HG03039 (cell line): ENCODE results near the gene ZNF839.
A peak's percentile ranks its signal among the peaks of the same experiment; 100 is the strongest.
"Not testable (repeated sequence)": the region's sequence is repeated elsewhere in the genome, so short reads cannot be mapped to it uniquely, and the experiment has no call there.

Experiments used
- ATAC-seq: cut with Tn5 transposase; IDR thresholded peaks from one replicate; pipeline ENCODE4 v1.9.1; 2021; ENCODE audit warnings: mild to moderate bottlenecking, moderate library complexity; ENCODE audit not compliant: unreplicated experiment

ZNF839 gene

DNA sequence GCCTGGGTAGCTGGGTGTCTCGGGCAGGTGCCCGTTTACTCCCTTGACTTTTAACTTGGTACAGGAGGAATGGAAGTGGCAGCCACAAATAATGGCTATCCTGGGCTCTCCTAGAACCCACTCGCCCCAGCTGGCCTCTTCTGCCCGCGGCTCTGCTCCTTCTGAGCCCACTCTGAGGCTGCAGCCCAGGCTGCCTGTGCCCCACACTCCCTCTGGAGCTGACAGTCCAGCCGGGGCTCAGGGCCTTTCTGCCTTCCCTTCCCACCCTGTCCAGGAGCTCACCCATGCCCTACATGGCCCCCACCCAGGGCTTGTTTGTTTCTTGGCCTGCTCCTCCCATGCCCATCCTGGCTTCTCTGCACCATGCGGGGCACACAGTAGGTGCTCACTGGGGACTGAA is 15.6 kb downstream of the ZNF839 start:
- no peak for ATAC-seq

DNA sequence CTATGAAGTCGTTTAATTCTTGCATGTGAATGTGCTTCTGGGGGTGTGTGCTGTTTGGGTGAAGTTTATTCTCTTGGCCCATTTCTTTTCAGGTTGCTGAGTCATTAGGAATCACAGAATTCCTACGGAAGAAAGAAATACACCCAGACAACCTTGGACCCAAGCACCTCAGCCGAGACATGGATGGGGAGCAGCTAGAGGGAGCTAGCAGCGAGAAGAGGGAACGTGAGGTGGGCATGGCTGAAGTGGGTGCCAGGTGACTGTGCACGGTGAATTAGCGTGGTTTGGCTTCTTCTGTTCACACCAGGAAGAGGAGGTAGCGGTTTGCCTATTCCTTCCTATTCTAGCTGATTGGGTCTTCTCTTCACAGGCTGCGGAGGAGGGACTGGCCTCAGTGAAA is 19.2 kb downstream of the ZNF839 start:
- no peak for ATAC-seq

DNA sequence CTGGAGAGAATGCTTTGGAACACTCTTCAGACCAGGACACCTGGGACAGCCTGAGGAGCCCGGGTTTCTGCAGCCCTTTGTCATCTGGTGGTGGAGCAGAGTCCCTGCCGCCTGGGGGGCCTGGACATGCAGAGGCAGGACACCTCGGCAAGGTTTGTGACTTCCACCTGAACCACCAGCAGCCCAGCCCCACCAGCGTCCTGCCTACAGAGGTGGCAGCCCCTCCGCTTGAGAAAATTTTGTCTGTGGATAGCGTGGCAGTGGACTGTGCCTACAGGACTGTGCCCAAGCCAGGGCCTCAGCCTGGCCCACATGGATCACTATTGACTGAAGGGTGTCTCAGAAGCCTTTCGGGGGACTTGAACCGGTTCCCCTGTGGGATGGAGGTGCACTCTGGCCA is 22.0 kb downstream of the ZNF839 start:
- ATAC-seq = no peak

DNA sequence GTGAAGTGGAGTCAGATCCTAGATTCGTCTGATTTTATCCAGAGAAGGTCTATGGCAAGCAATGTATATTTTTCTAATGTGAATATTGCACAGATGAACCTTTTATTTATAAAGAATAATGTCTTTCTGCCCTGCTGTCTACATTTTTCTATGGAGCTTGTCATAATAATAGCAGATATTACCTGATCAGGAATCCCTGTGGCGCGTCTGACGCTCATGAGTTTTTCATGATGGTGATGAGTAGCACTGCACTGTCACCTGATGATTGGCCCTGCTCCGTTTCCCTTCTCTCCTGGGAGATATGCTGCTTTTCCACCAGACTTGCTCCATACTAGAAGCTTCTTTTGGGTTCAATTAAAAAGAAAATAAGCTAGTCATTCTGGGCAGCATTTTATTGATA is 22.7 kb downstream of the ZNF839 start:
- ATAC-seq = no peak

DNA sequence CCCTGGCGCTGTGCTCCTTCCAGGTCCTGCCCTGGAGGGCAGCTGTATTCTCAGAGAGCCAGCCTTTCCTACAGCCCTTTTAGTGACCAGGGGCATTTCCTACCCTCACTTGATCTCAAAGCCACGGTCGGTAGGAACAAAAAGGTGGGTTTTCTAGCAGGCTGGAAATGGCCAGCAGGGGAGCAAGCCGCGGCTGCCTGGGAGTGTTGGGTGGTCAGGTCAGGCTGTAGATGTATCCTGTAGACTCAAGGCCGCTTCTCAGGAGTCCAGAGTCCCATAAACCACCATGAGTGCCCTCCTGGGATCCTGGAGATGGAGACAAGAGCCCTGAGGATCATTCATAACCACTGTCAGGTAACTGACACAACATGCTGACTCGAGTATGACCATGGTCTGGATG is 24.5 kb downstream of the ZNF839 start:
- no peak for ATAC-seq

DNA sequence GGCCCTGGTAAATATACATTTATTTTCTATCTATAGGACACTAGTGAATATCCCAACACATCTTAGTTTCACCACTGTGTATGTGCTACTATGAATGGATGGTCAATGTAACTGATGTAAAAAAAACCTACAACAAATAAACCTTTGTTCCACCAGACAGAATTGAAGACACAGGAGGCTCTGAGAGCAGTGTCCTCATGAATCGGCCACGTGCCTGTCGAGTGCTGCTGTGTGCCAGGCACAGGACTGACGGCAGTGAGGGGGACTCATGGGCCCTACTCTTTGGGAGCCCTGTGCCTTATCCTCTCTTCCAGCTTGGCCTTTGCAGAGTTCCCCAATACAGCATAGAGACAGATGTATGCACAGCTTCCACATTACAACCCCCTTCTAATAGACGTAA is 24.9 kb downstream of the ZNF839 start:
- ATAC-seq = no peak

DNA sequence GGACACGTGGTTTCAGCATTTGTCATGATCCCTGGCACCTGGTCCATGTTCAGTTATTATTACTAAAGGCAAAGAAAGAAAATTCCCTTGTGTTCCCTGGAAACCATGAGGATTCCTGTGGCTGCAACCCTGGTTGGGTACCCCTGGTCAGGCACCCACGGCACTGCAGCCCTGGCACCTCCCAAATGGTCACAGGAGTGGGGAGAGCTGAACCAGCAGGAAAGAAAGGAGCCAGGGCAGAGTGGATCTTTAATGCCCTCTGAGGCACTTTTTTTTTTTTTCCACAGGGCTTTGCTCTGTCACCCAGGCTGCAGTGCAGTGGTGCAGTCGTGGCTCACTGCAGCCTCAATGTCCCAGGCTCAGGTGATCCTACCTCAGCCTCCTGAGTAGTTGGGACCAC is 25.7 kb downstream of the ZNF839 start:
- no peak for ATAC-seq

DNA sequence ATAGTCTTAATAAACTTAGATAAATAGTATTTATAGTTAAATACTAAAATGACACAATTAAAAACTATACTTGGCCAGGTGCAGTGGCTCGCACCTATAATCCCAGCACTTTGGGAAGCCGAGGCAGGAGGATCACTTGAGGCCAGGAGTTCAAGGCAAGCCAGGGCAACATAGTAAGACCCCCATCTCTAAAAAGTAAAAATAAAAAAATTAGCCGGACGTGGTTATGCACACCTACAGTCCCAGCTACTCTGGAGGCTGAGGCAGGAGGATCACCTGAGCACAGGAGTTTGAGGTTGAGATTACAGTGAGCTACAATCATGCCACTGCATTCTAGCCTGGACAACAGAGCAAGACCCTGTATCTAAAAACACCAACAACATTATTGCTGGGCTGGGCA is 27.1 kb downstream of the ZNF839 start:
- ATAC-seq = no peak

DNA sequence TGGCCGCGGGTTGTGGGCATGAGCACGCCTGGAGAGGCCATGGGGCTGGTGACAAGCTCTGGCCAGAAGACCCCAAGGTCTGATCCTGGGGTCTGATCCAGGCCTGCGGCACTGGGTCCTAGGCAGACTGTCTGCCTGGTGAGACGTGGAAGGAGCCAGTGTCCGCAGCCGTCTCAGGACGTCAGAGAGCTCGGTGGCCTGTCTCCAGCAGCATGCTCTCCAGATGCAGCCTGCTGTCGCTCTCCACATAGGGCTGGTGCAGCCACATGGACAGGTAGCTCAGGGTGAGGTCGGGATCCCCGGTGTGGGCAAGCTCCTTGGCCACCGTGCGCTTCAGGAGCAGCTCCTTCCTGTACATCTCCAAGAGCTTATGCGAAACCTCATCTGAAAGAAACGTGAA is 28.8 kb downstream of the ZNF839 start:
- ATAC-seq = no peak

DNA sequence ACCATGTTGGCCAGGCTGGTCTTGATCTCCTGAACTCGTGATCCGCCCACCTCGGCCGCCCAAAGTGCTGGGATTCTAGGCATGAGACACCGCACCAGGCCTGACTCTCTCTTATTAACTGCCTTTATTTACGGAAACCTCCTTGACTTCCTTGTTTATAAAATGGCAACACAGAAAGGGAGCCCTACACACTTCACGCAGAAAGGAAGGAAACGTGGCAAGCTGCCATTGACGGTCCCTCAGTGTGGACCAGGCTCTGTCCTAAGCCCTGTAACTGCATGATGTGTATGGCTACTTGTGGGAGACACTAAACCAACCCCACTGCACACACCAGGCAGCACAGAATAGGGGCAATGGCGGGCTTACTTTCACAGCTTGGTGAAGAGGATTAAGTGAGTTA is 31.5 kb downstream of the ZNF839 start:
- ATAC-seq = no peak

DNA sequence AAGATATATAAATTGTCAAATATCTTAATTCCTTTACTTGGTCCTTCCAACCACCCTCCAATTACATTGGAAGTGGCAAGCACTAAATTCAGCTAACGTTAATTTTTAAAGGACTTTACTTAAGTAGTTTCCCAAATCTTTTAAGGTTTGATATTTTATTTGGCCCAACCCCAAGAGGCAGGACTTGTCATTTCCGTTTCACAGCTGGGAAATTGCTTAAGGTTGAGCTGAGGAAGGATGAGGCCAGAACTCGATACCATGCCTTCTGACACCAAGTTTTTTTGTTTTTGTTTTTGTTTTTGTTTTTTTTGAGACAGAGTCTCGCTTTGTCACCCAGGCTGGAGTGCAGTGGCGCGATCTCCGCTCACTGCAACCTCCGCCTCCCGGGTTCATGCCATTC is 32.0 kb downstream of the ZNF839 start:
- not testable (repeated sequence) for ATAC-seq

DNA sequence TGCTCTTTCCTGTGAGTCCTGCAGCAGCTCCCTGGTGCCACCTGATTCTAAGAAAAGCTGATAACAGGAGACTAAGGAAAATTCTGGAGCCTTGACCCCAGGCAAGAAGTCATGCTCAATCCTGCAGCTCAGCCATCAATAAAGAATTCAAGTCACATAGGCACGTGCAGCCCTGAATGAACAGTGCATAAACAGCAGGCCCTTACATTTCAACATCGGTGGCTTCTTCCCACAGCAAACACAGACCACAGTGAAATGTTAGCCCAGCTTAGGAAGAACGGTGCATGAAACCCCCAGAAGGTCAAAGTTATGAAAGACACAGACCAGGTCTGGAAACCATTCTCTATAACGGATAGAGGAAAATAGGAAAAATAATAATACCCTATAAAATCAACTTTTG is 32.7 kb downstream of the ZNF839 start:
- no peak for ATAC-seq

DNA sequence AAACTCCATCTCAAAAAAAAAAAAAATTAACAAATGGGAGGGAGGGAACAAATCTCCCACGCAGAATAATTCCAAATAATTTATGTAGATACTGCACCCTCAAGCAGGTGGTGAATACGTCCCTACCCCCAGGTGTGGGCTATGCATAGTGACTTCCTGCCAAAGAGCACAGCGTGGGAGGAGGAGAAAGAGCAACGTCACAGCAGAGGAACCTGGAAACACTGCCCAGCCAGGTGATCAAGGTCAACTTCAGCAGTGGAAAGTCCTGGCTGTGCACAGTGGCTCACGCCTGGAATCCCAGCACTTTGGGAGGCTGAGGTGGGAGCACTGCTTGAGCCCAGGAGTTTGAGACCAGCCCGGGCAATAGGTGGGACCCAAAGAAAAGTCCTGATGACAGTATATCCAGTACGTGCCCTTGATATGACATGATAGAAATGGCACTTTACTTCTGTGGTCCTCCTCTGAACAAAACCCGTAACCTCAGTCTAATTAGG is 33.6 kb downstream of the ZNF839 start:
- no peak for ATAC-seq

DNA sequence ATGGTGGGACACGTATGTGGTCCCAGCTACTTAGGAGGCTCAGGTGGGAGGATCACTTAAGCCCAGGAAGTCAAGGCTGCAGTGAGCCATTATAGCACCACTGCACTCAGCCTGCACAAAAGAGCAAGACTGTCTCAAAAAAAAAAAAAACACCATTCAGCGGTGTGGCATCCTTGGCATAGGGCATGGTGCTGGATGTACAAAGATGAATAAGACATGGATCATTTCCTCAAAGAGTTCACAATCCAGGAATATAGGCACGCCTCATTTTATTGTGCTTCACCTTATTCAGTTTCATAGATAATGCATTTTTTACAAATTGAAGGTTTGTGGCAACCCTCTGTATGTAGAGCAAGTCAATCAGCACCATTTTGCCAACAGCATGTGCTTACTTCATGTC is 36.7 kb downstream of the ZNF839 start:
- ATAC-seq = no peak

DNA sequence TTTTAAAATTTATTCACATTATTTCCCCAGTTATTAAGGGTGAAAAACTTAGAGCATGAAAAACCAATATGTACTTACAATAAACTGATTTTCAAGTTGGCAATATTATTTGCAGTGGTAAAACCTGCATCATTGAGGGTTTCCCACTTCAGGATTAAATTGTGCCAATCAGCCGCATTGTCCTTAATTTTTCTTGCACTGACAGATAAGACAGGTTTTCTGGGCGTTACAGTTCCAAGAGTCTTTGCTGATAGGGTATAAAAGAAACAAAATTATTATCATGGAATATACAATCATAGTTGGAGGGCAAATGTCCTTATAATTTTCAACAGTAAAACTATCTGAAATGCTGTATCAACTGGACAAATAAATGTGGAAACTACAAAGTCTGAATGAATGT is 39.8 kb downstream of the ZNF839 start:
- ATAC-seq = no peak

DNA sequence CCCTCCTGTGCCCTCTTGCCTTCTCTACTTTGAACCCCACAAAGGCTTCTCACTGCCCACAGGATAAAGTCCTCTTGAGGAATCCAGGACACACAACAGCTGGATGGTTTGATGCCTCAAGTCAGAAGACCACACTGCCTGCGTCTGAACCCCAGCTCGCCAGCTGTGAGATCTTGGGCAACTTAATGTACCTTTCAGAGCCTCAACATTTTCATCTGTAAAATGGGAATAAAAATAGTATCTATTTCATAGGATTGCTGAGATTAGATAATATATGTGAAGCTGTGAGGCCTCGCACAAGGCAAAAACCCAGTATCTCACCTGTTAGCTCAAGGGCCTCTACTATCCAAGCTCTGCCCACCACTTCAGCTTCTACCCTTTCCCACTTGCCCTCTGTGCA is 40.8 kb downstream of the ZNF839 start:
- no peak for ATAC-seq

DNA sequence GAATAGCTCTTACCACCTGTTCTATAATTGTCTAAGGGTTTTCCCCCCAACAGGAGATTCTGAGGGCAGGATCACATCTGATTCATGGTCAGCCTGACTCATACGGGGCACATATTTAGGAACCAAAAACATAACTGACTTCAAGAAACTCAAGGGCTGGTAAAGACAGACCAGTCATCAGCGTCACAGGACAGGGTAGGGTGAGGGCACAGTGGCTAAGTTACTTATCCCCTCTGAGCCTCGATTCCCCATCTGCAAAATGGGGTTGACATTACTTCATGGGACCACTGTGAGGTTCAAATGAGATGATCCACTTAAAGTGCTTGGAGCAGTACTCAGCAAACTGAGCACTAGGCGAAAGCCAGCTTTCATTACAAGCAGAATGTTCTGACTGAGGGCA is 42.5 kb downstream of the ZNF839 start:
- ATAC-seq = peak; percentile 39

DNA sequence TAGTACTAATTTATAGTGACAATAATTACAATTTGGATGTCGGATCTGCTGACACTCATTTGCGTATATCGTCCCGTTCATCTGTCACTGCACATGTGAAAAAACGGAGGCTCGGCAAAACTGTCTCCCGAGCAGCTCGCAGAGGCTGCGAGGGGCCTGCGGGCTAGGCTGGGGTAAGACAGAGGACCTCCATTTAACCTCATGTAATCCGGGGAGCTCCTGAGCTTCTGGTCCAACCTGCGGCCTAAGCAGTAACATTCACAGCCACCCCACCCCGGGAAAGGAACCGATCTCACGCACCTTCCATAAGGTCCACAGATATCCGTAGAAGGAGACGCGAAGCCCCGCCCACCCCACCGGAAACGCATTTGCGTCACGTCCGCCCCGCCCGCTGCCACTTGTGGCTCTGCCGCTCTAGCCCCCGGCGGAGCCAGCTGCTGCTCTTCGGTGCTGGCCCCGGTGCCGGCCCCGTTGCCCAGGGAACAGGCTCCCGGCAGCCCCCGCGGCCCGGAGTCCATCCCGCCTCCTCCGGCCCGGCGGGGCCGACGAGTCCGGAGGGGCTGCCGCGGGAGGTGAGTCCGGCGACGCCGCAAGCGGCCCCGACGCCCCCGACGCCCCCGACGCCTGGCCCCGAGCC is 43.1 kb downstream of the ZNF839 start, which contains the start of the genes CINP and TECPR2:
Gene CINP, minus strand, starts transcription at position 346 of the 637 bp plus-strand sequence. Its CDS starts 39 bp downstream, at position 307.
Gene TECPR2, plus strand, starts transcription at position 397 of the 637 bp plus-strand sequence. CDS start 13,781 bp downstream, outside the sequence.
- peak; percentile 85 for ATAC-seq

DNA sequence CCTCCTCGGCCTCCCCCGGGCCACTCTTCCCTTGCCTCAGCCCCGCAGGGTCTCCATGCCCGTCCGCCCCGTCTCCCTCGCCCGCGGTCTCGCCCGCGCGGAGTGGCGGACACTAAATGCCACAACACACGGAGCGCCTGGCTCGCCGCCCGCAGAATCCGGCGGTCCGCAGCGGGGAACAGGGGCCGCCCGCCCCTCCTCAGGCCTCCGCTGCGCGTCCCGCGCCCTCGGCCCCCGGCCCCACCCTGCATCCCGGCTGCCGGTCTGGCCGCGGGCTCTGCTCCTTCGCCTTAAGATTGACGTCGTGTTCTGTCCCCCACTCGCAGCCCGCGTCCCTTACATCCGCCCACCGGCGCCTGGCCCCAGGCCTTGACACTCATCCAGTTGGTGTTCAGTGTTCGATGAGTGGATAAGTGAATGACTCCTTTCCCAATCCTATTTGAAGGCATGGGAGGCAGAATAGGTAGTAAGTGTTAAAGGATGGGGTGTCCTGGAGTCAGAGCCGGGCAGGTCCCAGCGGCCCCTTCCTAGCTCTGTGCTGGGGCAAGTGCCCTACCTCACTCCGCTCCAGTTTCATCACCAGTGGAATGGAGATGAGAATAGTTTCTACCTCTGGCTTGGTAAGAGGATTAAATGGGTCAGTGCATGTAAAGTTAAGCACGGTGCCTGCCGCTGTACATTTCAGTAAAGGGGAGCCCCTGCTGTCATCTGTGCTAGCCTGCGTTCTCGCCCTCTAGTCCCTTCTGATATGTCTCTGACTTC is 43.8 kb downstream of the ZNF839 start:
- ATAC-seq = peak; percentile 19

DNA sequence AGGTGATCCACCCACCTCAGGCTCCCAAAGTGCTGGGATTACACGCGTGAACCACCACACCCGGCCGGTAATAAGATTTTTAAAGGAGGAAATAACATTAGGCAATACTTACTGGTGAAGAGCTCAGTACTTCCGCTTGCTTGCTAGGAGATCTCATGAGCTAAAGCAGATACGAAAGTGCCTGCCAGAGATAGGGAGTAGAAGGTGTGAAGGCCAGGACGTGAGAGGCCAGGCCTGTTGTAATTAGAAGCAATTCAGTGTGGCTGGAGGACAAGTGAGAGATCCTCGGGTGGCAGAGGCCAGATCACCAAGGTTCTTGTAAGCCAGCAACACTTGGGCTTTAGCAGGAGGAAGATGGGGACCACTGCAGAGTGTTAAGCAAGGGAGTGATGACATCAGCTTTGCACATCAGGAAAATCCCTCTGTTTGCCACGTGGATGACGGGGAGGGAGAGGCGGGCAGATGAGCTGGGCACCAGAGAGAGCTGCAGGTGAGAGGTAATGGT is 50.8 kb downstream of the ZNF839 start:
- ATAC-seq = no peak

DNA sequence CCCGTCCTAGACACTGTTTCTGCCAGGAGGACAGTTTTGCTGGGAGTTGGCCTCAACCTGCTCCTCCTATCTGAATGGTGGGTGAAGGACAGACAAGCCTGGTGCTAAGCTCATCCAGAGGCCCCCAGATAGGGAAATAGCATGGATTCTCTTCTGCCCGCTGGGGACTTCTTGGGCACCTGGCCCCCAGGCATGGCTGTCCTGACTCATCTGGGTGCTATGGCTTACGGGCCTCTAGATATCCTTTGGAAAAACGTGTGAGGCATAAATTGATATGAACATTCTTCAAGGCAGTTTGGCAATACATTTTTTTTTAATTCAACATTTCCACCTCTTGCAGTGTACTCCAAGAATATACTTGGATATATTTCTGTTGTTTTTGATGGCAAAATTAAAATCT is 51.8 kb downstream of the ZNF839 start:
- no peak for ATAC-seq

DNA sequence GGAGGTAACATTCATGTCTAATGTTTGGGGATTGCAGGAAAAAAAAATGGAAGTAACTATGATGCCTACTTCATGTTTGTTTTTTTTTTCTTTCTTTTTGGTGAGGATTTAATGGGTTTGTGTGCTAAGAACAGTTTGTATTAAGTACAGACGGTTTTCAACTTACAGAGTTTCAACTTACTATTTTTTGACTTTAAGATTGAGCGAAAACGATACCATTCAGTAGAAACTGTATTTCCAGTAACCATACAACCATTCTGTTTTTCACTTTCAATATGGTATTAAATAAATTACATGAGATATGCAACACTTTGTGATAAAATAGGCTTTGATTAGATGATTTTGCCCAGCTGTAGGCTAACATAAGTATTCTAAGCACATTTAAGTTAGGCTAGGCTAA is 53.6 kb downstream of the ZNF839 start:
- ATAC-seq = no peak
